Measurements from ENCODE around the gene ENG.

The ENG gene

DNA sequence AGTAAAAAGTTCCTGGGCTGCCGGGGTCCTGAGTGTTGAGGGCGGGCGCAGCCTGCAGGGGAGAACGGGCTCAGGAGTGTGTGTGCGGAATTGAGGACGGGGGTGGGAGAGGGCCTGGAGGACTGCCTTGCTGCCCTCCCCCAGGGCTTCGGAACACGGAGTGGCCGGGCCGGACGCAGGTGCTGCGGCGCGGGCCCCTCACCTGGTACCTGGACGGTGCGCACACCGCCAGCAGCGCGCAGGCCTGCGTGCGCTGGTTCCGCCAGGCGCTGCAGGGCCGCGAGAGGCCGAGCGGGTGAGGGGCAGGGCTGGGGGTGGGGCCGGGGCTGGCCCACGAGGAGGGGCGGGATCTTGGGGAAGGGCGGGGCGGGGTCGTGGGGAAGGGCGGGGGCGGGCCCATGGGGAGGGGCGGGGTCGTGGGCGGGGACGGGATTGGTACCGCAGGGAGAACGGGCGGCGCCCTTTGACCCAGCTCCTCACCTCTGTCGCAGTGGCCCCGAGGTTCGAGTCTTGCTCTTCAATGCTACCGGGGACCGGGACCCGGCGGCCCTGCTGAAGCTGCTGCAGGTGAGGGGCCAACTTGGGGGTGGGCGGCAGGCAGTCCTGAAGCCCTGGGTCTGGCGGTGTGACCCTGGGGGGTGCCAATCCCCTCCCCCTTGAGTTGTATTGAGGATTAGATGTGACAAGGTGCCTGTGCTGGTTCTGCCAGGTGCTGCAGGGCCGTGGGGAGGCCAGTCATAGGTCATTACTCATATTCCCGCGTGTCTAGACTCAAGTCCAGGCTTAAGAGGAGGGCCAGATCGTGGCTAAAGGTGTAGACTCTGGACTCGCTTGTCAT, 44.7 kb downstream of the ENG start:
- peaks cover 74 to 98% (median 97%) of the 10 kb centered on the region in 11 experiments for H3K36me3 ChIP-seq

DNA sequence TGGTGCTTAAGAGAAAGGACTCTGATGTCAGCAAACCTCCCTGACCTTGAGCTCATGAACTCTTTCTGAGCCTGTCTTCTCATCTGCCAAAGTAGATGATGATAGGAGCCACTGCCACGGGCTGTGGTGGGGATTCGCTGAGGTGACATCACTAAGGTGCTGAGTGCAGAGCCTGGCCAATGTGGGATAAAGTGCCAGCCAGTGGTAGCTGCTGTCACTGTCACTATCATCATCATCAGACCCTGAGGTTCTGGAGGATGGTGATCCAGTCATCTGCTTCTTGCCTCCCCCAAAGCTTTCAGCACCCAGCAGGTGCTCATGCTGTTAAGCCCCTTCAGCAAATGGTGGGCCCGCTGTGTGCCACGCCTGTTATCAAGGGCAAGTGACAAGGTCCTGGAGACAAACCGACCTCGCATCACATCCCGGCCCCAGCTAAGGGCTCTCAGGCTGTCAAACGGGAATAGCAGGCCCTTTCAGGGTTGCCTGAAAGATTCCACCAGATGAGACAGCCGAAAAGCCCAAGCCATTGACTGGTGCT, 45.4 kb downstream of the ENG start:
- peak overlapping the region in 7 of 11 experiments; percentile 25 to 97 (median 49); a peak in 13 of 22 replicates for H3K9ac ChIP-seq

More for the DNA sequence above, 44.7 kb downstream of the ENG start:
- Histone ChIP-seq H3K4me2 (peak overlapping the region; percentile 58 to 99 (median 95)), H3K9me3 (replicated peaks in 1 of 11) (no peaks in the 10 kb centered on the region), H3K4me1 (peaks cover 63 to 76% (median 72%) of the 10 kb centered on the region in 10 experiments), H3K27ac (peak overlapping the region in 3 of 11 experiments; percentile 21 to 52 (median 48); a peak in 3 of 22 replicates), H4K20me1 (peaks cover 31 to 94% (median 83%) of the 10 kb centered on the region in 11 experiments; a peak in 21 of 22 replicates), H3K9ac (peak overlapping the region in 7 of 11 experiments; percentile 22 to 97 (median 49); a peak in 8 of 22 replicates), H3K4me3 (no peak overlapping the region), H3K27me3 (no peaks in the 10 kb centered on the region)
- no peak for TF ChIP-seq Cebpa-rat (IDR thresholded peaks at IDR 0.05)

GRCh38 chr9:127808347-127809001, 46.0 kb downstream of the ENG start:
- TF ChIP-seq Cebpa-rat (IDR thresholded peaks at IDR 0.05) = no peak
- peak overlapping the region in 6 of 11 experiments; percentile 7 to 62 (median 40); a peak in 8 of 22 replicates for H3K27ac ChIP-seq

More for the DNA sequence above, 45.4 kb downstream of the ENG start:
- Histone ChIP-seq H3K27me3 (no peaks in the 10 kb centered on the region), H3K9me3 (replicated peaks in 1 of 11) (no peaks in the 10 kb centered on the region), H3K4me1 (peaks cover 70 to 83% (median 79%) of the 10 kb centered on the region in 10 experiments), H3K4me2 (peak overlapping the region; percentile 58 to 99 (median 95)), H3K27ac (peak overlapping the region in 2 of 11 experiments; percentile 21 to 52; a peak in 2 of 22 replicates), H3K36me3 (peaks cover 67 to 98% (median 96%) of the 10 kb centered on the region in 11 experiments), H3K4me3 (peak overlapping the region in 2 of 10 experiments; percentile 36 to 39; a peak in 1 of 20 replicates), H4K20me1 (peaks cover 28 to 95% (median 83%) of the 10 kb centered on the region in 11 experiments; a peak in 21 of 22 replicates)
- no peak for TF ChIP-seq Cebpa-rat (IDR thresholded peaks at IDR 0.05)

GRCh38 chr9:127806871-127807270, 47.6 kb downstream of the ENG start:
- H3K36me3 ChIP-seq = peaks cover 45 to 78% (median 74%) of the 10 kb centered on the region in 11 experiments
- peak overlapping the region; percentile 88 to 99 (median 96) for H3K4me2 ChIP-seq
- peaks cover 80 to 89% (median 87%) of the 10 kb centered on the region in 10 experiments for H3K4me1 ChIP-seq
- H3K27ac ChIP-seq = peak overlapping the region in 8 of 11 experiments; percentile 29 to 62 (median 52); a peak in 15 of 22 replicates
- peak overlapping the region in 8 of 10 experiments; percentile 10 to 42 (median 30); a peak in 11 of 20 replicates for H3K4me3 ChIP-seq
- H3K27me3 ChIP-seq = no peaks in the 10 kb centered on the region
- no peaks in the 10 kb centered on the region for H3K9me3 ChIP-seq (replicated peaks in 1 of 11)
- peaks cover 19 to 84% (median 71%) of the 10 kb centered on the region in 11 experiments; a peak in 20 of 22 replicates for H4K20me1 ChIP-seq
- peak overlapping the region in 8 of 11 experiments; percentile 16 to 97 (median 53); a peak in 14 of 22 replicates for H3K9ac ChIP-seq
- TF ChIP-seq Cebpa-rat (IDR thresholded peaks at IDR 0.05) = no peak

More at GRCh38 chr9:127808347-127809001, 46.0 kb downstream of the ENG start:
- H3K27me3 ChIP-seq = no peaks in the 10 kb centered on the region
- peaks cover 22 to 95% (median 78%) of the 10 kb centered on the region in 11 experiments; a peak in 20 of 22 replicates for H4K20me1 ChIP-seq
- peak overlapping the region in 9 of 11 experiments; percentile 11 to 97 (median 49); a peak in 15 of 22 replicates for H3K9ac ChIP-seq
- peaks cover 74 to 89% (median 83%) of the 10 kb centered on the region in 10 experiments for H3K4me1 ChIP-seq
- peak overlapping the region in 3 of 10 experiments; percentile 14 to 39 (median 36); a peak in 5 of 20 replicates for H3K4me3 ChIP-seq
- H3K9me3 ChIP-seq (replicated peaks in 1 of 11) = no peaks in the 10 kb centered on the region
- H3K4me2 ChIP-seq = peak overlapping the region; percentile 88 to 99 (median 96); a peak in 21 of 22 replicates
- peaks cover 61 to 94% (median 90%) of the 10 kb centered on the region in 11 experiments for H3K36me3 ChIP-seq

DNA sequence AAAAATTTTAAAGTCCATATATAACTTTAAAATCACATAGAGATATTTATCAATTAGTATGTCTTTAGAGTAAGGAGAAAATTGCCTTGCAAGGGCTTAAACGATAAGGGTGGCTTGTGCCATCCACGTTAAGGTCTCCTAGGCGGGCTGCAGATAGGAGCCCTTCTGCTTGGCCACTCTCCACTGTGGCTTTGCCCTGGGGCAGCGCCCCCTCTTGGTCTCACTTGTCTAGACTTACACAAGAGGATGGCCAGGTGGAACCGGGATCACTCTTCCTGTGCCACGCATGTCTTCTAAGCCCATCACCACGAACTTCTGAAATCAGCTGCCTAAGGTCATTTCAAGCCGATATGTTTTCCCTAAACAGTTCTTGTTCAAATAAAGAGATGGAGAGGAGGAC, 48.8 kb downstream of the ENG start:
- peak overlapping the region; percentile 88 to 99 (median 96) for H3K4me2 ChIP-seq
- peak overlapping the region in 7 of 11 experiments; percentile 15 to 62 (median 52); a peak in 9 of 22 replicates for H3K27ac ChIP-seq
- no peaks in the 10 kb centered on the region for H3K27me3 ChIP-seq
- H3K4me3 ChIP-seq = peak overlapping the region in 1 of 10 experiments; percentile 21; a peak in 1 of 20 replicates
- TF ChIP-seq Cebpa-rat (IDR thresholded peaks at IDR 0.05) = no peak
- peak overlapping the region in 3 of 11 experiments; percentile 47 to 97 (median 57); a peak in 6 of 22 replicates for H3K9ac ChIP-seq
- H3K9me3 ChIP-seq (replicated peaks in 1 of 11) = no peaks in the 10 kb centered on the region
- peaks cover 36 to 65% (median 62%) of the 10 kb centered on the region in 11 experiments for H3K36me3 ChIP-seq
- H3K4me1 ChIP-seq = peaks cover 82 to 89% (median 87%) of the 10 kb centered on the region in 10 experiments
- peaks cover 19 to 74% (median 65%) of the 10 kb centered on the region in 11 experiments; a peak in 20 of 22 replicates for H4K20me1 ChIP-seq

- TF ChIP-seq Cebpa-rat (IDR thresholded peaks at IDR 0.05) = no peak
- Histone ChIP-seq H3K4me1 (peaks cover 74 to 91% (median 89%) of the 10 kb centered on the region in 10 experiments), H3K4me3 (peak overlapping the region; percentile 74 to 99 (median 91))
Measured at GRCh38 chr9:127803507-127804352, 50.7 kb downstream of the ENG start.

More at GRCh38 chr9:127803507-127804352, 50.7 kb downstream of the ENG start:
- Histone ChIP-seq H4K20me1 (peaks cover 19 to 56% (median 49%) of the 10 kb centered on the region in 11 experiments; a peak in 20 of 22 replicates), H3K9ac (peak overlapping the region; percentile 91 to 97 (median 94)), H3K4me2 (peak overlapping the region; percentile 88 to 99 (median 96)), H3K27ac (peak overlapping the region; percentile 86 to 95 (median 92)), H3K27me3 (no peaks in the 10 kb centered on the region), H3K36me3 (peaks cover 22 to 49% (median 47%) of the 10 kb centered on the region in 11 experiments), H3K9me3 (replicated peaks in 1 of 11) (no peaks in the 10 kb centered on the region)
